HepG2 (cell line): Measurements from ENCODE around the gene MSH3. TPM values are rescaled to one million over a fixed set of nuclear protein-coding genes. Genes with fewer than 3 reads are reported as not detected.

Experiments used
- ATAC-seq: fragments of 200-7000 bp; cut with Tn5 transposase; 3 replicates; pipeline ENCODE4 v1.9.1; 2020; ENCODE audit warnings: mild to moderate bottlenecking, moderate library complexity
- BruUV-seq: library from RNA; stranded (reverse); fragments of 400-500 nt; replicated peaks from 2 replicates; lab custom pipeline; 2021; lab: Mats Ljungman, UMichigan
- CTCF ChIA-PET: fragments of 300-600 bp; formaldehyde crosslinking; extraction: SDS; loops from one replicate; lab custom pipeline; 2021; ENCODE audit warnings: low total read pairs, inconsistent platforms, low intra/inter-chr PET ratio; lab: Yijun Ruan, JAX
- POLR2A ChIA-PET: fragments of 350-600 bp; sonication (Branson Sonifier 250); formaldehyde crosslinking; loops from one replicate; lab custom pipeline; 2020; ENCODE audit warnings: antibody characterized with exemption, inconsistent platforms; lab: Yijun Ruan, JAX
- DNase-seq: peaks from one replicate; pipeline ENCODE4 v3.0.0-alpha.2; 2015; ENCODE audit warnings: low spot score
- FAIRE-seq: peaks from 3 replicates; lab custom pipeline; 2011; peaks lifted over from hg19 to GRCh38; lab: Jason Lieb, UNC
- H2AFZ ChIP-seq: one replicate; pipeline ENCODE4 v1.6.1; 2011; ENCODE audit warnings: low read length, inconsistent platforms
- H3K27ac ChIP-seq: fragments of 300-600 bp; 3 replicates; pipeline ENCODE4 v1.8.0; 2011; ENCODE audit warnings: mixed run types, mild to moderate bottlenecking, mixed read lengths, low read length, inconsistent platforms; ENCODE audit not compliant: insufficient read depth; ENCODE audit errors: extremely low read length
- H3K27me3 ChIP-seq, 2 experiments: fragments of 200-600 bp in 1 of 2; 2 replicates in 1 of 2; 3 replicates in 1 of 2; pipeline versions ENCODE4 v1.6.0 to v1.8.0; 2011; ENCODE audit warnings: low read length in 2 of 2, mild to moderate bottlenecking in 2 of 2, moderate library complexity in 2 of 2, inconsistent platforms in 1 of 2; ENCODE audit not compliant: insufficient read depth in 2 of 2, control insufficient read depth in 1 of 2
- H3K36me3 ChIP-seq, 2 experiments: fragments of 200-600 bp in 1 of 2; replicated peaks in 1 of 2; 2 replicates in 1 of 2; 3 replicates in 1 of 2; pipeline versions ENCODE4 v1.5.1 to v1.8.0; 2011; ENCODE audit warnings: low read length in 2 of 2, inconsistent platforms in 1 of 2; ENCODE audit not compliant: insufficient read depth in 2 of 2, control insufficient read depth in 1 of 2
- H3K4me1 ChIP-seq: 2 replicates; pipeline ENCODE4 v1.5.1; 2012; ENCODE audit warnings: low read length, inconsistent platforms; ENCODE audit not compliant: insufficient read depth
- H3K4me2 ChIP-seq: 2 replicates; pipeline ENCODE4 v1.6.0; 2011; ENCODE audit warnings: low read depth, low read length, inconsistent platforms
- H3K4me3 ChIP-seq, 3 experiments: fragments of 200-600 bp in 1 of 3; sonication (generic), shearing (Covaris generic) in 1 of 3; replicated peaks in 1 of 3; 2 replicates each; pipeline ENCODE4 v1.5.1; 2011 to 2016; ENCODE audit warnings: low read length in 3 of 3, inconsistent platforms in 2 of 3, low read depth in 2 of 3, mild to moderate bottlenecking in 2 of 3, control low read depth in 1 of 3, mixed read lengths in 1 of 3; ENCODE audit not compliant: insufficient read depth in 1 of 3
- H3K79me2 ChIP-seq: one replicate; pipeline ENCODE4 v1.6.1; 2011; ENCODE audit warnings: low read length, inconsistent platforms; ENCODE audit not compliant: insufficient read depth
- H3K9ac ChIP-seq: 2 replicates; pipeline ENCODE4 v1.6.0; 2011; ENCODE audit warnings: mild to moderate bottlenecking, low read depth, low read length, inconsistent platforms; ENCODE audit not compliant: insufficient read depth
- H3K9me3 ChIP-seq: 2 replicates; pipeline ENCODE4 v1.5.1; 2012; ENCODE audit warnings: mild to moderate bottlenecking, low read length
- H4K20me1 ChIP-seq: 2 replicates; pipeline ENCODE4 v1.6.0; 2011; ENCODE audit warnings: inconsistent platforms, mild to moderate bottlenecking, low read length, moderate library complexity; ENCODE audit not compliant: insufficient read depth
- ARID2 ChIP-seq: sonication (generic); formaldehyde crosslinking; IDR thresholded peaks from 2 replicates; pipeline ENCODE4 v1.8.1; 2022; ENCODE audit warnings: mild to moderate bottlenecking, missing genetic modification reagents, borderline replicate concordance
- ASH2L ChIP-seq: fragments of 300-600, 200-600 bp; sonication (generic); IDR thresholded peaks from 2 replicates; pipeline ENCODE4 v1.7.0; 2017; ENCODE audit warnings: low read depth, mild to moderate bottlenecking, moderate library complexity, mixed read lengths, low read length; ENCODE audit not compliant: insufficient read length
- DRAP1 ChIP-seq: IDR thresholded peaks from 2 replicates; pipeline ENCODE4 v1.6.1; 2016; ENCODE audit warnings: missing genetic modification reagents, missing compliant biosample characterization
- HMG20A ChIP-seq: IDR thresholded peaks from 2 replicates; pipeline ENCODE4 v1.6.1; 2016; ENCODE audit warnings: borderline replicate concordance
- HNRNPLL ChIP-seq: fragments of 200-400 bp; formaldehyde crosslinking; IDR thresholded peaks from 2 replicates; pipeline ENCODE4 v1.6.1; 2017; ENCODE audit warnings: mild to moderate bottlenecking, low read depth, low read length; ENCODE audit not compliant: poor library complexity, severe bottlenecking
- NONO ChIP-seq, 2 experiments: fragments of 450-650 bp in 1 of 2; sonication (generic) in 1 of 2; formaldehyde crosslinking in 1 of 2; IDR thresholded peaks in 1 of 2; conservative IDR thresholded peaks in 1 of 2; 2 replicates each; pipeline versions ENCODE4 v1.6.1 to v1.8.0; 2017 to 2022; ENCODE audit warnings: mild to moderate bottlenecking in 1 of 2, missing genetic modification reagents in 1 of 2, moderate library complexity in 1 of 2
- RBM39 ChIP-seq: fragments of 200-400 bp; formaldehyde crosslinking; IDR thresholded peaks from one replicate; pipeline ENCODE4 v1.6.1; 2018; ENCODE audit warnings: antibody characterized with exemption, mild to moderate bottlenecking, low read depth, low read length; ENCODE audit not compliant: poor library complexity, severe bottlenecking
- RORA ChIP-seq: sonication (generic); formaldehyde crosslinking; IDR thresholded peaks from 2 replicates; pipeline ENCODE4 v1.5.0; 2020; ENCODE audit warnings: mild to moderate bottlenecking, missing genetic modification reagents, moderate library complexity
- SCMH1 ChIP-seq: sonication (generic); formaldehyde crosslinking; IDR thresholded peaks from 2 replicates; pipeline ENCODE4 v1.9.0; 2021; ENCODE audit warnings: missing genetic modification reagents, mild to moderate bottlenecking, borderline replicate concordance
- SMAD1 ChIP-seq: sonication (generic); formaldehyde crosslinking; IDR thresholded peaks from 2 replicates; pipeline ENCODE4 v1.4.0; 2020; ENCODE audit warnings: missing genetic modification reagents, low read depth, mild to moderate bottlenecking, borderline replicate concordance
- SP1 ChIP-seq, 2 experiments: fragments of 450-650 bp in 1 of 2; sonication (generic) in 1 of 2; formaldehyde crosslinking in 1 of 2; IDR thresholded peaks; 2 replicates each; pipeline versions ENCODE4 v1.4.0 to v1.6.1; 2016 to 2020; ENCODE audit warnings: missing genetic modification reagents in 1 of 2
- YEATS4 ChIP-seq: sonication (generic); formaldehyde crosslinking; IDR thresholded peaks from 2 replicates; pipeline ENCODE4 v1.4.0; 2020; ENCODE audit warnings: missing genetic modification reagents, borderline replicate concordance
- ZBTB3 ChIP-seq: sonication (generic); formaldehyde crosslinking; IDR thresholded peaks from 2 replicates; pipeline ENCODE4 v1.4.0; 2020; ENCODE audit warnings: low read depth, mild to moderate bottlenecking, moderate library complexity, missing genetic modification reagents, borderline replicate concordance
- ZKSCAN5 ChIP-seq: sonication (generic); formaldehyde crosslinking; IDR thresholded peaks from 2 replicates; pipeline ENCODE4 v1.5.1; 2020; ENCODE audit warnings: mild to moderate bottlenecking, missing genetic modification reagents
- ZNF253 ChIP-seq: sonication (generic); formaldehyde crosslinking; IDR thresholded peaks from 2 replicates; pipeline ENCODE4 v1.8.0; 2022; ENCODE audit warnings: mild to moderate bottlenecking, missing genetic modification reagents, borderline replicate concordance
- ZNF292 ChIP-seq: sonication (generic); formaldehyde crosslinking; IDR thresholded peaks from 2 replicates; pipeline ENCODE4 v1.8.1; 2022; ENCODE audit warnings: mild to moderate bottlenecking, low read depth, missing genetic modification reagents, borderline replicate concordance
- ZNF335 ChIP-seq: sonication (generic); formaldehyde crosslinking; IDR thresholded peaks from 2 replicates; pipeline ENCODE4 v1.4.0; 2020; ENCODE audit warnings: missing genetic modification reagents
- ZNF383 ChIP-seq: sonication (generic); formaldehyde crosslinking; IDR thresholded peaks from 2 replicates; pipeline ENCODE4 v1.4.0; 2020; ENCODE audit warnings: missing genetic modification reagents, mild to moderate bottlenecking, borderline replicate concordance
- ZNF546 ChIP-seq: sonication (generic); formaldehyde crosslinking; conservative IDR thresholded peaks from 2 replicates; pipeline ENCODE4 v1.8.1; 2023; ENCODE audit warnings: mild to moderate bottlenecking, missing genetic modification reagents
- WGBS: methylation state at CpG from one replicate; pipeline ENCODE4 v1.1.6; 2017; ENCODE audit warnings: low lambda C conversion rate; 5-methylcytosine and 5-hydroxymethylcytosine counted together
- in situ Hi-C: cut with HindIII; loops from 2 replicates; pipeline ENCODE4 v1.10.0; 2017; ENCODE audit warnings: low pct_unique_long_range_greater_than_20kb; ENCODE audit not compliant: extremely low pct_ligation_motif_present
- intact Hi-C: fragments of 100-400 bp; cut with micrococcal nuclease; formaldehyde crosslinking; loops from one replicate; pipeline ENCODE4 v1.10.0; 2022; ENCODE audit not compliant: unreplicated experiment
- polyA plus RNA-seq, 8 experiments: library from polyadenylated mRNA; depleted of rRNA in 3 of 8; stranded (reverse) in 7 of 8; unstranded in 1 of 8; fragments of >200 nt; fragmentation: Illumina TruSeq in 4 of 8; extraction: Trizol in 4 of 8; gene quantifications; 2 replicates each; pipeline versions ENCODE4 v1.2.1 to v1.2.3, GENCODE V29; 2011 to 2016; ENCODE audit warnings: low read depth in 4 of 8, missing spikeins in 1 of 8, mixed read lengths in 1 of 8; ENCODE audit not compliant: insufficient read depth in 1 of 8
- total RNA-seq, 5 experiments: library from RNA; depleted of rRNA; stranded (reverse); fragments of >200 nt; fragmentation: Illumina TruSeq; extraction: Trizol; gene quantifications; 2 replicates each; pipeline ENCODE4 v1.2.3, GENCODE V29; 2016; ENCODE audit warnings: low read depth in 1 of 5

MSH3 gene
- total and polyA plus RNA-seq, 2 of the 13 experiments (the other 11 are each of a cell fraction or from before 2014, with no cell fraction given): 4.0 to 16.4 TPM

- DNase-seq: no peak
- peaks cover 0 to 15% of the 10 kb centered on the region in 2 experiments; a peak in 2 of 5 replicates for H3K36me3 ChIP-seq
- TF ChIP-seq ASH2L (no peak), ZNF546 (CRISPR knock-in tag) (no peak), HNRNPLL (no peak)
- ATAC-seq: no peak
- no peaks in the 10 kb centered on the region for H3K79me2 ChIP-seq
- no peak overlapping the region for H2AFZ ChIP-seq
- in situ Hi-C loops (no loop called here), intact Hi-C loops (no loop called here)
- no peaks in the 10 kb centered on the region for H3K9me3 ChIP-seq
- FAIRE-seq: no peak
- no peaks in the 10 kb centered on the region for H4K20me1 ChIP-seq
- H3K4me1 ChIP-seq: no peaks in the 10 kb centered on the region
- H3K4me3 ChIP-seq: no peak overlapping the region
- ChIA-PET POLR2A (no interaction called here), CTCF (no interaction called here)
- WGBS: 88% methylated on average over 4 of the region's 4 CpGs
- no peaks in the 10 kb centered on the region for H3K27me3 ChIP-seq
- BruUV-seq: no TSS peak
- H3K27ac ChIP-seq: no peak overlapping the region
- H3K9ac ChIP-seq: no peak overlapping the region
- no peak overlapping the region for H3K4me2 ChIP-seq
Observed at GRCh38 chr5:80799041-80799440, 144.6 kb downstream of the MSH3 start.

DNA sequence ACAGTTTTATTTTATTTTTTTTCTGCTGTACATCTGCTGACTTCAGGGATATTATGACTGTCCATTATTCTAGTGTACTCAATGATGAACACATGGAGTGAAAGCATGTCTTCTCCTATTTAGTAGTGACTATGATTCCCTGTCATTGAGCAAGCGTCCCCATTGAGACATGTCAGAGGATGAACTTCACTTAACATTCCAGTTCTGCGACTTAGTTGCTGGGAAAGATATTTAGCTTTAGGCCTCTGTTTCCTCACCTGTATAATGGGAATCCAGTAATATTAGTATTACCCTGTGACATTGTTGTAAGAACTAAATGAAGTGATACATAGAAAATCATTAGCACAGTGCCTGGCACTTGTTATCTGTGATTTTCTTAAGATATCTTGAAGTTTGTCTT, 145.1 kb downstream of the MSH3 start:
- ChIA-PET POLR2A (no interaction called here), CTCF (no interaction called here)
- no peak for DNase-seq
- Histone ChIP-seq H3K36me3 (peaks cover 0 to 13% of the 10 kb centered on the region in 2 experiments; a peak in 2 of 5 replicates), H3K4me3 (no peak overlapping the region), H3K4me2 (no peak overlapping the region), H3K9me3 (no peaks in the 10 kb centered on the region), H3K27me3 (no peaks in the 10 kb centered on the region), H4K20me1 (no peaks in the 10 kb centered on the region), H3K27ac (no peak overlapping the region), H3K4me1 (no peaks in the 10 kb centered on the region), H3K79me2 (no peaks in the 10 kb centered on the region), H2AFZ (no peak overlapping the region), H3K9ac (no peak overlapping the region)
- BruUV-seq: no TSS peak
- in situ Hi-C loops (no loop called here), intact Hi-C loops (no loop called here)
- WGBS: 100% methylated on average over 2 of the region's 2 CpGs
- no peak for ATAC-seq
- no peak for FAIRE-seq
- no peak for TF ChIP-seq ZNF292 (CRISPR knock-in tag)
- no peak for TF ChIP-seq RBM39
- no peak for TF ChIP-seq ZNF383 (CRISPR knock-in tag)
- TF ChIP-seq ZNF253: no peak
- no peak for TF ChIP-seq HMG20A
- no peak for TF ChIP-seq SMAD1 (CRISPR knock-in tag)
- no peak for TF ChIP-seq YEATS4 (CRISPR knock-in tag)
- TF ChIP-seq DRAP1 (CRISPR knock-in tag): no peak
- TF ChIP-seq NONO (IDR thresholded peaks at IDR 0.05): no peak
- no peak for TF ChIP-seq NONO (CRISPR knock-in tag; conservative IDR thresholded peaks at IDR 0.05)
- TF ChIP-seq RORA (CRISPR knock-in tag): no peak
- no peak for TF ChIP-seq ZNF335 (CRISPR knock-in tag)
- no peak for TF ChIP-seq ZBTB3 (CRISPR knock-in tag)
- no peak for TF ChIP-seq ARID2
- TF ChIP-seq ZKSCAN5 (CRISPR knock-in tag): no peak
- no peak for TF ChIP-seq SCMH1 (CRISPR knock-in tag)
- TF ChIP-seq SP1 (IDR thresholded peaks at IDR 0.05): no peak
- TF ChIP-seq SP1 (CRISPR knock-in tag; IDR thresholded peaks at IDR 0.05): no peak
